AG04450 (cell line): ENCODE measurements around the gene CST9L. TPM values are rescaled to one million over a fixed set of nuclear protein-coding genes. Genes with fewer than 3 reads are reported as not detected.

ENCODE experiments used
- CTCF ChIA-PET: fragments of 300-600, 350-600 bp; formaldehyde crosslinking; extraction: SDS; loops from one replicate; lab custom pipeline; 2022; ENCODE audit warnings: antibody characterized with exemption, inconsistent platforms; lab: Charles Lee
- POLR2A ChIA-PET: fragments of 350-600 bp; formaldehyde crosslinking; extraction: SDS; loops from one replicate; lab custom pipeline; 2021; ENCODE audit warnings: antibody characterized with exemption, inconsistent platforms; lab: Yijun Ruan, JAX
- DNase-seq: peaks from one replicate; pipeline ENCODE4 v3.0.0-alpha.2; 2011; ENCODE audit warnings: low read depth, low spot score
- H3K27ac ChIP-seq: one replicate; pipeline ENCODE4 v1.5.1; 2012; ENCODE audit warnings: low read depth, low read length, control low read depth
- H3K27me3 ChIP-seq: one replicate; pipeline ENCODE4 v1.6.0; 2012; ENCODE audit warnings: low read length; ENCODE audit not compliant: control insufficient read depth, insufficient read depth
- H3K4me3 ChIP-seq: 2 replicates; pipeline ENCODE4 v1.5.1; 2011; ENCODE audit warnings: mild to moderate bottlenecking, low read depth, low read length, control low read depth
- H3K9me3 ChIP-seq: 2 replicates; pipeline ENCODE4 v1.5.1; 2012; ENCODE audit warnings: low read length; ENCODE audit not compliant: control insufficient read depth, insufficient read depth
- polyA plus RNA-seq: library from polyadenylated mRNA; depleted of rRNA; stranded (reverse); fragments of >200 nt; gene quantifications from 2 replicates; pipeline ENCODE4 v1.2.3, GENCODE V29; 2011
- TF ChIP-seq, protein P1 (sequence below): IDR thresholded peaks from 2 replicates; pipeline ENCODE4 v1.5.1; 2011; ENCODE audit warnings: low read depth, low read length, control low read depth, inconsistent platforms

Gene CST9L
- polyA plus RNA-seq, 1 experiment: not detected

DNA sequence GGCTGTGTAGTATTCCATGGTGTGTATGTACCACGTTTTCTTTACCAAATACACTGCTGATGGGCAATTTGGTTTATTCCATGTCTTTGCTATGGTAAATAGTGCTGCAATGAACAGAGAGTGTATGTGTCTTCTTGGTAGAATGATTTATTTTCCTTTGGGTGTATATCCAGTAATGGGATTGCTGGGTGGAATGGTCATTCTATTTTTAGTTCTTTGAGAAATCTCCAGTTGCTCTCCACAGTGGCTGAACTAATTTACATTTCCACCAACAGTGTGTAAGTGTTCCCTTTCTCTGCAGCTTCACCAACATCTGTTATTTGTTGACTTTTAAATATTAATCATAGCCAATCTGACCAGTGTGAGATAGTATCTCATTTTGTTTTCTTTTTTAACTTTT lies 13.9 kb downstream of the CST9L start:
- H3K4me3 ChIP-seq: no peak overlapping the region
- H3K9me3 ChIP-seq: no peaks in the 10 kb centered on the region
- no peaks in the 10 kb centered on the region for H3K27me3 ChIP-seq
- TF ChIP-seq, protein P1, sequence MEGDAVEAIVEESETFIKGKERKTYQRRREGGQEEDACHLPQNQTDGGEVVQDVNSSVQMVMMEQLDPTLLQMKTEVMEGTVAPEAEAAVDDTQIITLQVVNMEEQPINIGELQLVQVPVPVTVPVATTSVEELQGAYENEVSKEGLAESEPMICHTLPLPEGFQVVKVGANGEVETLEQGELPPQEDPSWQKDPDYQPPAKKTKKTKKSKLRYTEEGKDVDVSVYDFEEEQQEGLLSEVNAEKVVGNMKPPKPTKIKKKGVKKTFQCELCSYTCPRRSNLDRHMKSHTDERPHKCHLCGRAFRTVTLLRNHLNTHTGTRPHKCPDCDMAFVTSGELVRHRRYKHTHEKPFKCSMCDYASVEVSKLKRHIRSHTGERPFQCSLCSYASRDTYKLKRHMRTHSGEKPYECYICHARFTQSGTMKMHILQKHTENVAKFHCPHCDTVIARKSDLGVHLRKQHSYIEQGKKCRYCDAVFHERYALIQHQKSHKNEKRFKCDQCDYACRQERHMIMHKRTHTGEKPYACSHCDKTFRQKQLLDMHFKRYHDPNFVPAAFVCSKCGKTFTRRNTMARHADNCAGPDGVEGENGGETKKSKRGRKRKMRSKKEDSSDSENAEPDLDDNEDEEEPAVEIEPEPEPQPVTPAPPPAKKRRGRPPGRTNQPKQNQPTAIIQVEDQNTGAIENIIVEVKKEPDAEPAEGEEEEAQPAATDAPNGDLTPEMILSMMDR: no peak
- H3K27ac ChIP-seq: no peak overlapping the region
- CTCF ChIA-PET: no interaction called here
- POLR2A ChIA-PET: no interaction called here
- no peak for DNase-seq

DNA sequence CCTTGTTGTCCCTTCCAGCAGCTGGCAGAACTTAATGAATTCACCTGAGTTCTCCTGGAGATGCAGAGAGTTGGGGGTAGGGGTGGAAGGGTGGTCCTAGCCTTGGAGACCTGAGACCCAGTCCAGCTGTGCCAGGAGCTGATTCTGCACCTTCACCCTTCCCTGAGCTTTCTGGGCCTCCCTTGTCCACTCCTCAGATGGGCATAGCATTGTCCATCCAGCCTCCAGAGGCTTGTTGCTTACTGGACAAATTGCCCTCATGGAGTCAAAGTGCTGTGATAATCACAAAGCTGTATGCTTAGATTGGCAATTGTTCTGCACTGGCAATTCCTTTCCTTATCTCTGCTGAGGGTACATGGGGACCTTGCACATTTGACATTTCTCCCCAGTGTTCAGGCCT lies 16.5 kb downstream of the CST9L start:
- TF ChIP-seq, protein P1: no peak
- Histone ChIP-seq H3K9me3 (no peaks in the 10 kb centered on the region), H3K4me3 (no peak overlapping the region), H3K27me3 (peaks cover 2% of the 10 kb centered on the region), H3K27ac (no peak overlapping the region)
- ChIA-PET POLR2A (no interaction called here), CTCF (no interaction called here)
- no peak for DNase-seq

DNA sequence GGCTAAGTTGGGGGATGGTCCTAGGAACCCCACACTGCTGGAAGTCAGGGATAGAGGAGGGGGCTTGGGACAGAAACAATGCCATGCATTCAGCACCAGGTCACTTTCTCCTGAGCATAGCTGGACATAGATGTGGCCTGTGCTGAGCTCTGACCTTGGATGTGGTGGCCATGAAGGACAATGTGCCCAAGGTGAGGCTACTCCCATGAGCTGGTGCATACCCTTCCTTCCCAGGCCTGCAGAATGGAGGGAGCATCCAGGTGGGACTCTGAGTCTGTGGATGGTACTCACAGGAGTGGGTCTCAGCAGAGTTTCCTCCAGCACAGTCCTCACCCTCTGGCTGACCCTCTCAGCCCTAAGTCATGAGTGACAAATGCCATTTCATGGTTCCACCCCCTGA lies 16.9 kb downstream of the CST9L start:
- POLR2A ChIA-PET: no interaction called here

DNA sequence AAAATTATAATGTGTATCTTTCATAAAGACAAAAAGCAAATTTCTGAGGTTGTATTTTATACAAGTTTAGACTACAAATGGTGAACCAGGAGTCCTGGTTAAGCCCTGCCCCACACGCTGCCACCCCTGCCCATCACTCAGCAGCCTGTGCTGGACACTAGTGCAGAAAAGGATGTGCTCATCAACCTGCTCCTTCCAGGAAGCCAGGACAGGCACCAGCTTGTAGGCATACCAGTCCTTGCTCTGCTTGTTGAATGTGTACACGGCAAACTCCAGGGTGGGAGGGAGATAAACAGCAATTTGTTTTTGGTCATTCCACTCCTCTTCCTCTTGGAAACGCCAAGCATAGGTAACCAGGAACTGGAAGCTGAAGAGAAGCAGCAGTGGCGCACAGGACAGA lies 18.1 kb downstream of the CST9L start:
- Histone ChIP-seq H3K9me3 (no peaks in the 10 kb centered on the region), H3K4me3 (no peak overlapping the region), H3K27ac (no peak overlapping the region), H3K27me3 (peaks cover 2% of the 10 kb centered on the region)
- POLR2A ChIA-PET: no interaction called here
- TF ChIP-seq, protein P1: no peak
- DNase-seq: no peak
- CTCF ChIA-PET: no interaction called here

More for the DNA sequence above, 16.9 kb downstream of the CST9L start:
- Histone ChIP-seq H3K4me3 (no peak overlapping the region), H3K9me3 (no peaks in the 10 kb centered on the region), H3K27me3 (peaks cover 2% of the 10 kb centered on the region), H3K27ac (no peak overlapping the region)
- DNase-seq: no peak
- CTCF ChIA-PET: no interaction called here
- TF ChIP-seq, protein P1: no peak

DNA sequence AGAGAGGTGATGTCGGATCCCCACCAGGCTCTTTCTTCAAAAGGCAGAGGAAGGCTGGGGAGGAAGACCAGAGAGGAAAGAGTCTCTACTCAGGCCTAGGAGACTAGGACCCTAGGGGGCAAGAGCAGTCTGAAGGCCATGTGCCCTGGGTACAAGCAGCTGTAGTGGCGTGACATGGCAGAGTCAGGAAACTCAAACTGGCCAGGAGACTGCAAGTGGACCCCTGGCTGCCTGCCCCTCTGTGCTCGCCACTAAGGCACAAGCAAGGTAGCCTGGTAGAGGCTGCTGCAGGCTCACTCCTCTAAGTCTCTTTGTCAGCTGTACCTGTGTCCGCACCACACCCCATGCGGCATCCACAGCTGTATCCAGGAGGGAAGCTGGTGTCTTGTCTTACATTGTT lies 19.9 kb downstream of the CST9L start:
- ChIA-PET POLR2A (no interaction called here), CTCF (no interaction called here)
- TF ChIP-seq, protein P1: no peak
- no peak overlapping the region for H3K4me3 ChIP-seq
- H3K27me3 ChIP-seq: peaks cover 2% of the 10 kb centered on the region
- no peak for DNase-seq
- no peaks in the 10 kb centered on the region for H3K9me3 ChIP-seq
- no peak overlapping the region for H3K27ac ChIP-seq
